Transverse colon (tissue), 4 donors: Measurements from ENCODE around the gene HES5. TPM values are rescaled to one million over a fixed set of nuclear protein-coding genes. Genes with fewer than 3 reads are reported as not detected.
A peak's percentile ranks its signal among the peaks of the same experiment; 100 is the strongest.

Source experiments
- DNase-seq: peaks from one replicate; pipeline ENCODE4 v3.0.0-alpha.2; 2019
- H3K27ac ChIP-seq, 4 donors: fragments of 200-600 bp; sonication (generic); 2 replicates each; pipeline ENCODE4 v1.5.1; 2016 to 2018; ENCODE audit warnings: inconsistent platforms in 4 of 4
- H3K27me3 ChIP-seq: fragments of 200-600 bp; sonication (generic); 2 replicates; pipeline ENCODE4 v1.5.1; 2017; ENCODE audit warnings: inconsistent platforms
- H3K36me3 ChIP-seq, 4 donors: fragments of 200-600 bp; sonication (generic); 2 replicates each; pipeline ENCODE4 v1.5.1; 2017 to 2019; ENCODE audit warnings: inconsistent platforms in 4 of 4
- H3K4me1 ChIP-seq, 4 donors: fragments of 200-600 bp; sonication (generic); 2 replicates each; pipeline ENCODE4 v1.5.1; 2017 to 2020; ENCODE audit warnings: inconsistent platforms in 4 of 4
- H3K4me3 ChIP-seq, 4 donors: fragments of 200-600 bp; sonication (generic); 1 replicate in 1 of 4; 2 replicates in 3 of 4; pipeline versions ENCODE4 v1.5.1 to v1.6.1; 2017 to 2019; ENCODE audit warnings: inconsistent platforms in 4 of 4
- H3K9me3 ChIP-seq, 2 donors: fragments of 200-600 bp; sonication (generic); 2 replicates each; pipeline ENCODE4 v1.5.1; 2017 to 2019; ENCODE audit warnings: inconsistent platforms in 2 of 2
- CTCF ChIP-seq, 5 experiments: fragments of 200-600 bp in 3 of 5; fragments of 450-650 bp in 2 of 5; sonication (generic) in 3 of 5; IDR thresholded peaks; 1 replicate in 2 of 5; 2 replicates in 3 of 5; pipeline ENCODE4 v1.5.1; 2016 to 2017; ENCODE audit warnings: antibody characterized with exemption in 5 of 5, inconsistent platforms in 3 of 5, mild to moderate bottlenecking in 2 of 5, moderate library complexity in 1 of 5
- EP300 ChIP-seq: sonication (generic); formaldehyde crosslinking; IDR thresholded peaks from one replicate; pipeline ENCODE4 v1.6.1; 2017; ENCODE audit warnings: antibody characterized with exemption, low read depth
- POLR2A ChIP-seq: fragments of 450-650 bp; IDR thresholded peaks from one replicate; pipeline ENCODE4 v1.6.1; 2016; ENCODE audit warnings: antibody characterized with exemption, mild to moderate bottlenecking, moderate library complexity
- POLR2AphosphoS5 ChIP-seq, 3 donors: sonication (generic); formaldehyde crosslinking; IDR thresholded peaks; one replicate each; pipeline ENCODE4 v1.6.1; 2016; ENCODE audit warnings: antibody characterized with exemption in 3 of 3
- WGBS, 2 donors: methylation state at CpG; one replicate each; pipeline ENCODE4 v1.1.5; 2018; ENCODE audit warnings: low coverage in 1 of 2; 5-methylcytosine and 5-hydroxymethylcytosine counted together
- in situ Hi-C, 4 donors: fragments of 200-750 bp; cut with MboI; loops; one replicate each; pipeline versions ENCODE4 v1.15.0 to v1.15.1; 2017; ENCODE audit warnings: low sequenced_read_pairs in 3 of 4, low pct_ligation_motif_present in 1 of 4, low pct_unique_long_range_greater_than_20kb in 1 of 4
- intact Hi-C: fragments of 100-400 bp; cut with DNase I; formaldehyde crosslinking; loops from one replicate; pipeline ENCODE4 v1.15.1; 2023; ENCODE audit warnings: low total_unique reads
- total RNA-seq, 4 donors: library from RNA; depleted of rRNA; stranded (reverse); fragments of >200 nt; gene quantifications; one replicate each; pipeline ENCODE4 v1.1.0, GENCODE V29; 2016

Gene HES5
- total RNA-seq, 4 donors from 2014 or later: 0.64 to 1.1 TPM; not detected in 2

- in situ Hi-C loops (loop anchor here in 1 of 4 donors (25.0 kb wide), 1 partner anchor 153 kb away; the partner anchor contains the start of gene PEX10), intact Hi-C loops (no loop called here)
- Histone ChIP-seq H3K27ac (peak overlapping the region in 2 of 4 donors; percentile 30 to 57), H3K4me3 (no peak overlapping the region), H3K9me3 (no peaks in the 10 kb centered on the region), H3K36me3 (peaks cover 0 to 10% (median 0%) of the 10 kb centered on the region in 4 donors), H3K4me1 (peaks cover 0 to 21% (median 14%) of the 10 kb centered on the region in 4 donors), H3K27me3 (no peaks in the 10 kb centered on the region)
- TF ChIP-seq POLR2A (peak; percentile 9), CTCF (IDR thresholded peaks at IDR 0.05) (no peak), EP300 (no peak), POLR2AphosphoS5 (IDR thresholded peaks at IDR 0.05) (peak in 1 of 3 donors; percentile 2)
- WGBS, 2 donors: 39% methylated on average over 14 of the region's 14 CpGs; no CpG with 5 or more reads in 1 of the 2 donors
- no peak for DNase-seq
These were observed 34.8 kb upstream of the HES5 start for GRCh38 chr1:2564815-2565374.

GRCh38 chr1:2564006-2564814, 34.1 kb upstream of the HES5 start:
- peak overlapping the region in 2 of 4 donors; percentile 30 to 43 for H3K27ac ChIP-seq
- 83 to 100% methylated on average over 1 to 20 of the region's 20 CpGs for WGBS, 2 donors
- in situ Hi-C loops: loop anchor here in 1 of 4 donors (25.0 kb wide), 1 partner anchor 152 kb away; the partner anchor contains the start of gene PEX10
- no peak overlapping the region for H3K4me3 ChIP-seq
- no peaks in the 10 kb centered on the region for H3K9me3 ChIP-seq
- H3K36me3 ChIP-seq: peaks cover 0 to 10% (median 0%) of the 10 kb centered on the region in 4 donors
- peaks cover 0 to 21% (median 17%) of the 10 kb centered on the region in 4 donors for H3K4me1 ChIP-seq
- H3K27me3 ChIP-seq: no peaks in the 10 kb centered on the region
- TF ChIP-seq EP300 (no peak), POLR2AphosphoS5 (IDR thresholded peaks at IDR 0.05) (no peak), POLR2A (no peak), CTCF (IDR thresholded peaks at IDR 0.05) (no peak)
- no peak for DNase-seq
- intact Hi-C loops: no loop called here

DNA sequence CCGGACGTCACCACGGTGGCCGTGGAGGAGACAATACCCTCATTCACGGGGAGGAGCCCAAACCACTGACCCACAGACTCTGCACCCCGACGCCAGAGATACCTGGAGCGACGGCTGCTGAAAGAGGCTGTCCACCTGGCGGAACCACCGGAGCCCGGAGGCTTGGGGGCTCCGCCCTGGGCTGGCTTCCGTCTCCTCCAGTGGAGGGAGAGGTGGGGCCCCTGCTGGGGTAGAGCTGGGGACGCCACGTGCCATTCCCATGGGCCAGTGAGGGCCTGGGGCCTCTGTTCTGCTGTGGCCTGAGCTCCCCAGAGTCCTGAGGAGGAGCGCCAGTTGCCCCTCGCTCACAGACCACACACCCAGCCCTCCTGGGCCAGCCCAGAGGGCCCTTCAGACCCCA, 33.1 kb upstream of the HES5 start:
- no peak overlapping the region for H3K4me3 ChIP-seq
- intact Hi-C loops: no loop called here
- no peak for TF ChIP-seq POLR2A
- TF ChIP-seq CTCF (IDR thresholded peaks at IDR 0.05): no peak
- TF ChIP-seq POLR2AphosphoS5 (IDR thresholded peaks at IDR 0.05): no peak
- no peak for DNase-seq
- 88% methylated on average over 13 of the region's 18 CpGs; no CpG with 5 or more reads in 1 of the 2 donors for WGBS, 2 donors
- no peaks in the 10 kb centered on the region for H3K9me3 ChIP-seq
- in situ Hi-C loops: loop anchor here in 1 of 4 donors (25.0 kb wide), 1 partner anchor 151 kb away; the partner anchor contains the start of gene PEX10
- H3K27ac ChIP-seq: no peak overlapping the region
- H3K4me1 ChIP-seq: peaks cover 0 to 29% (median 23%) of the 10 kb centered on the region in 4 donors
- H3K27me3 ChIP-seq: no peaks in the 10 kb centered on the region
- H3K36me3 ChIP-seq: peaks cover 0 to 10% (median 0%) of the 10 kb centered on the region in 4 donors
